Hepatocyte (in vitro differentiated cells): Measurements from ENCODE around the gene DNM3. TPM values are rescaled to one million over a fixed set of nuclear protein-coding genes. Genes with fewer than 3 reads are reported as not detected.

ENCODE experiments used
- DNase-seq: peaks from one replicate; pipeline ENCODE4 v3.0.0-alpha.2; 2016; ENCODE audit warnings: low spot score
- H2AFZ ChIP-seq: fragments of 200-600 bp; sonication (generic); 2 replicates; pipeline ENCODE4 v1.6.0; 2016; ENCODE audit warnings: antibody characterized with exemption, mild to moderate bottlenecking
- H3K27ac ChIP-seq: fragments of 200-600 bp; sonication (generic); 2 replicates; pipeline ENCODE4 v1.5.1; 2016; ENCODE audit warnings: mild to moderate bottlenecking
- H3K27me3 ChIP-seq: fragments of 200-600 bp; sonication (generic); 2 replicates; pipeline ENCODE4 v1.6.1; 2016
- H3K36me3 ChIP-seq: fragments of 200-600 bp; sonication (generic); replicated peaks from 2 replicates; pipeline ENCODE4 v1.5.1; 2016; ENCODE audit warnings: low read depth; ENCODE audit not compliant: insufficient read depth
- H3K4me1 ChIP-seq: fragments of 200-600 bp; sonication (generic); 2 replicates; pipeline ENCODE4 v1.5.1; 2016; ENCODE audit warnings: mild to moderate bottlenecking, moderate library complexity; ENCODE audit not compliant: insufficient read depth
- H3K4me2 ChIP-seq: fragments of 200-600 bp; sonication (generic); 2 replicates; pipeline ENCODE4 v1.6.0; 2016
- H3K4me3 ChIP-seq: fragments of 200-600 bp; sonication (generic); 2 replicates; pipeline ENCODE4 v1.5.1; 2016; ENCODE audit warnings: mild to moderate bottlenecking
- H3K79me2 ChIP-seq: fragments of 200-600 bp; sonication (generic); 2 replicates; pipeline ENCODE4 v1.6.0; 2017; ENCODE audit warnings: mild to moderate bottlenecking
- H3K9me2 ChIP-seq: fragments of 200-600 bp; sonication (generic); replicated peaks from 2 replicates; pipeline ENCODE4 v1.6.0; 2017; ENCODE audit warnings: mild to moderate bottlenecking; ENCODE audit not compliant: insufficient read depth
- H3K9me3 ChIP-seq: fragments of 200-600 bp; sonication (generic); 2 replicates; pipeline ENCODE4 v1.5.1; 2016; ENCODE audit warnings: low read depth, mild to moderate bottlenecking
- H4K20me1 ChIP-seq: fragments of 200-600 bp; sonication (generic); 2 replicates; pipeline ENCODE4 v1.6.0; 2016; ENCODE audit warnings: mild to moderate bottlenecking; ENCODE audit not compliant: insufficient read depth, poor library complexity, severe bottlenecking
- CTCF ChIP-seq: fragments of 200-600 bp; sonication (generic); IDR thresholded peaks from 2 replicates; pipeline ENCODE4 v1.5.1; 2016; ENCODE audit warnings: antibody characterized with exemption, mild to moderate bottlenecking; ENCODE audit not compliant: poor library complexity
- EZH2 ChIP-seq: fragments of 200-600 bp; sonication (generic); IDR thresholded peaks from 2 replicates; pipeline ENCODE4 v1.6.1; 2016; ENCODE audit warnings: antibody characterized with exemption, mild to moderate bottlenecking, borderline replicate concordance
- EZH2phosphoT487 ChIP-seq: fragments of 200-600 bp; sonication (generic); IDR thresholded peaks from one replicate; pipeline ENCODE4 v1.6.1; 2018; ENCODE audit warnings: antibody characterized with exemption, mild to moderate bottlenecking, low read depth, moderate library complexity; ENCODE audit not compliant: unreplicated experiment, severe bottlenecking
- WGBS: methylation state at CpG from one replicate; pipeline ENCODE4 v1.1.6; 2016; ENCODE audit warnings: low lambda C conversion rate; ENCODE audit errors: missing lambda C conversion rate; 5-methylcytosine and 5-hydroxymethylcytosine counted together
- polyA plus RNA-seq: library from polyadenylated mRNA; unstranded; fragments of >200 nt; fragmentation: Nextera tagmentation; extraction: Ambion mirVana; gene quantifications from 2 replicates; pipeline ENCODE4 v1.2.1, GENCODE V29; 2016
- total RNA-seq: library from RNA; depleted of rRNA; stranded (reverse); fragments of >200 nt; gene quantifications from 2 replicates; pipeline ENCODE4 v1.2.3, GENCODE V29; 2014

Gene DNM3
- total and polyA plus RNA-seq, 2 experiments from 2014 or later, result 1.5 TPM; not detected in 1

DNA sequence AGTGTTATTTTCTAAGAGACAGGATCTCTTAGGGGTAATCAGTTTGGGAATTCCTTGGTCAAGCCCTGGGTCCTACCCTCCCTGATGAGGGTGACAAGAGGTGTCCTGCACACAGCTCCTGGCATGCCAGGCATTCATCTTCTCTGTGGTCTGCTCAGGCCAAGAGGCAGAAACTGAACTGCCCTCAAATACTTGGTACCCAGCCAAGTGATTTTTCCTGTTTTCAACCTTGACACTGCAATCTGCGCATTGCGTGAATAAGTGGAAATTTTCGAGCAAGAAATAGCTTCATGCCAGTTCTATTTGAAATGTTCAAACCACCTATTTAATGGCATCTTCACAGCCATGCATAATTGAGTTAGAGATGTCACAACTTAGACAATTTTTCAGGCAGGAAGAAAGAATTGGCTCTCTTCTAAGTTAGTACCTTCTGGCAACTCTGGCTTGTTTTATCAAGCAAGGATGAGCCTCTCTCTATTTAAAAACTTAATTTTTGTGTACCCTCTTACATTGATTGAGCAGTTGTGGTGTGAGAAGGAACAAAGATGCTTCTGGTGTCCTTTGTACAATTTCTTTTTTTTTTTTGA, 27.0 kb downstream of the DNM3 start:
- WGBS, result 89% methylated on average over 3 of the region's 3 CpGs
- Histone ChIP-seq H2AFZ (no peak overlapping the region), H3K4me2 (no peak overlapping the region), H3K4me1 (no peaks in the 10 kb centered on the region), H3K9me3 (no peaks in the 10 kb centered on the region), H3K4me3 (no peak overlapping the region), H3K27me3 (peaks cover 5% of the 10 kb centered on the region), H3K36me3 (no peaks in the 10 kb centered on the region), H3K79me2 (no peaks in the 10 kb centered on the region), H3K27ac (no peak overlapping the region), H4K20me1 (no peaks in the 10 kb centered on the region), H3K9me2 (no peaks in the 10 kb centered on the region)
- no peak for TF ChIP-seq CTCF
- no peak for TF ChIP-seq EZH2
- TF ChIP-seq EZH2phosphoT487, result no peak
- no peak for DNase-seq

DNA sequence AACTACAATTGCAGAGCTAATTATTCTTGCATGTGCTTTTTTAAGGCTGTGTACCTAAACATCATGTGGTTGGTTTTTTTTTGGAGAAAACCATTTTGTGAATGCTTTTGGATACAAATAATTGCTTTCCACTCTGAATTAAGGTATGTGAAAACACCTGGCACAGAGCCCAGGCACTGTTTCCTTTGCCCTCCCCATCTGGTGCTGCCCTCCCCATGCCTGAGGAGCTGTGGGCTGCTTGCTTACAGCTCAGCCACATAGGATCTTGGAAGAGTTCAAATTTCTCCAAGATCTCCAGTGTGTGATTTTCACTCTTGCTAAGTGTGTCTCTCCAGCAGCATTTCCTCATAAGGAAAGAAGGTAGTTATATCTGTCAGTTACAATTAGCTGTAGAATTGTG, 27.8 kb downstream of the DNM3 start:
- no peak for DNase-seq

DNA sequence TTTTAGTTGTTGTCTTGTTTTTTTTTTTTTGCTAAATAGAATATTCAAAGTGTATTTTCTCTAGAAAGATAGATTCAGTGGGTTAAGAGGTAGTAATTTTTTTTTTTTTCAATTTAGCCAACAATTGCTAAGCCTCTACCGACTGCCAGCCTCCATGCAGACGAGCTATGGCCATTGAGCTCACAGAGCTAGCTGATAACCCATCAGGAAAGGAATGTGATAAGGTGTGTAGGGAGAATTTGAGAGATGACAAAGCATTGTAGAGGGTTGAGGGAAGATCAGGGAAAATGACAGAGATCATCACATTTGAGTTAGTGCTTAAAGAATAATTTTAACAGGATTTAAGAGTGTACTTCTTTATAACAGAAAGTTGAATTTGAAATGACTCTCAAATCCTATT, 30.6 kb downstream of the DNM3 start:
- TF ChIP-seq EZH2phosphoT487 (no peak), EZH2 (no peak), CTCF (no peak)
- H3K9me2 ChIP-seq, result no peaks in the 10 kb centered on the region
- 41% methylated on average over 2 of the region's 2 CpGs for WGBS
- no peak for DNase-seq
- H2AFZ ChIP-seq, result no peak overlapping the region
- no peak overlapping the region for H3K4me2 ChIP-seq
- no peak overlapping the region for H3K4me3 ChIP-seq
- no peaks in the 10 kb centered on the region for H3K36me3 ChIP-seq
- H3K4me1 ChIP-seq, result no peaks in the 10 kb centered on the region
- H4K20me1 ChIP-seq, result no peaks in the 10 kb centered on the region
- no peaks in the 10 kb centered on the region for H3K9me3 ChIP-seq
- peaks cover 5% of the 10 kb centered on the region for H3K27me3 ChIP-seq
- no peak overlapping the region for H3K27ac ChIP-seq
- no peaks in the 10 kb centered on the region for H3K79me2 ChIP-seq

More for the DNA sequence above, 27.8 kb downstream of the DNM3 start:
- Histone ChIP-seq H3K4me2 (no peak overlapping the region), H3K4me1 (no peaks in the 10 kb centered on the region), H3K9me3 (no peaks in the 10 kb centered on the region), H2AFZ (no peak overlapping the region), H3K79me2 (no peaks in the 10 kb centered on the region), H3K36me3 (no peaks in the 10 kb centered on the region), H4K20me1 (no peaks in the 10 kb centered on the region), H3K27me3 (peaks cover 5% of the 10 kb centered on the region), H3K9me2 (no peaks in the 10 kb centered on the region), H3K4me3 (no peak overlapping the region), H3K27ac (no peak overlapping the region)
- TF ChIP-seq EZH2 (no peak), CTCF (no peak)

DNA sequence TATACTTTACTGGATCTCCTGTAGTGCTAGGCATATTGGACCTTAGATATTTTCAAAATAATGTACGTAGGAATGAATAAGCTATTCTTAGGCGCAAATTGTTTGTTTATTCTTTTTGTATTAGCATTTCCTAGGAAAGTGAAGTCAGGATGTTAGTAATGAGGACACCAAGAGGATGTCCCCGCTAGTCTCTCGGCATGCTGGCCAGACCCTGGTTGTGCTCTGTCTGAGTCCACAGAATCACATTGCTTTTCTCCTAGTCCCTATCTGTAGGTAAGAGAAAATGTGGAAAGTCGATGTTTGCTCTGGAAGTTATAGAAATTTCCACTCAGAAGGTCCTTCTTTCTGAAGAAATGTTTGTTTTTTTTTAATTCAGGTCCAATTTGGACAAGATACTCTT, 31.1 kb downstream of the DNM3 start:
- 85% methylated on average over 5 of the region's 5 CpGs for WGBS
- H3K36me3 ChIP-seq, result no peaks in the 10 kb centered on the region

More for the DNA sequence above, 31.1 kb downstream of the DNM3 start:
- Histone ChIP-seq H3K9me2 (no peaks in the 10 kb centered on the region), H3K9me3 (no peaks in the 10 kb centered on the region), H3K4me3 (no peak overlapping the region), H3K79me2 (no peaks in the 10 kb centered on the region), H4K20me1 (no peaks in the 10 kb centered on the region), H3K4me2 (no peak overlapping the region), H3K27me3 (peaks cover 5% of the 10 kb centered on the region), H2AFZ (no peak overlapping the region), H3K4me1 (no peaks in the 10 kb centered on the region), H3K27ac (no peak overlapping the region)
- TF ChIP-seq CTCF (no peak), EZH2phosphoT487 (no peak), EZH2 (no peak)
- DNase-seq, result no peak
